Testis (tissue), 2 donors: Measurements from ENCODE around the gene CD109.

Experiments used
- CTCF ChIP-seq, 3 experiments: fragments of 450-650 bp in 2 of 3; fragments of 200-600 bp in 1 of 3; sonication (generic) in 1 of 3; IDR thresholded peaks; one replicate each; pipeline ENCODE4 v1.5.1; 2016 to 2019; ENCODE audit warnings: antibody characterized with exemption in 3 of 3, mild to moderate bottlenecking in 2 of 3, moderate library complexity in 1 of 3
- POLR2A ChIP-seq: fragments of 450-650 bp; IDR thresholded peaks from one replicate; pipeline ENCODE4 v1.6.1; 2017; ENCODE audit warnings: antibody characterized with exemption, mild to moderate bottlenecking, moderate library complexity

GRCh38 chr6:73752943-73753342 is 56.9 kb downstream of the CD109 start:
- TF ChIP-seq CTCF (IDR thresholded peaks at IDR 0.05): no peak
- TF ChIP-seq POLR2A: no peak
